HG03280 (cell line): ENCODE measurements around the gene MTMR11.
"Not testable (repeated sequence)": the region's sequence is repeated elsewhere in the genome, so short reads cannot be mapped to it uniquely, and the experiment has no call there.

Experiments
- ATAC-seq: cut with Tn5 transposase; IDR thresholded peaks from one replicate; pipeline ENCODE4 v1.9.1; 2021; ENCODE audit warnings: mild to moderate bottlenecking, moderate library complexity; ENCODE audit not compliant: unreplicated experiment

MTMR11 gene

DNA sequence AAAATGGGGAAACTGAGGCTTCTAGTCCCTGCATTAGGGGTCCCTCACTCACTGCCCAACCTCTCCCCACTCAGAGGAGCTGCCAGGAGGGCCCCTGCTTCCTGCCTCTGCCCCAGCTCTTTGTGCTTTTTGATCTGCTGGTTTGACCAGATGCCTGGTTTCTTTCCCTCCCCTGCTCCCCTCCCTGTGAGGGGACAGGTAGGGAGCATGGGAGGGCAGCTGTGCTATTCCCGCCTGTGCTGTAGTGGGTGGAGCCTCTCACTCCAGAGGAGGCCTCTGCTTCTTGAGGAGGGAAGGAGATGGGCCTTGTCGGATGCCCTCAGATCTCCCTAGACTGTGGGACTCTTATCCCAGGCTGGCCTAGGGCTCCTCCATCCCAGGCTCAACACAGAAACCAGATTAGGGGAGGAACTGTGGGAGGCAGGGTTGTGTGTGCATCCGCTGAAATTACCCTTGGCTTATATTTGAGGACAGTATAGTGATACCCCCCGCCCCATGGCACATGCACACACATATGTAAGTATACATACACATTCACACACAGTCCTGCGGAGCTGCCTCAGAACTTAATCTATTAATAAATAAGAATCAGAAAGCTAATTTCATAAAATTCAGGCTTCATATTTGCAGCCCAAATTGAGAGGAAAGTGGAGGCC, 32.7 kb downstream of the MTMR11 start:
- no peak for ATAC-seq

DNA sequence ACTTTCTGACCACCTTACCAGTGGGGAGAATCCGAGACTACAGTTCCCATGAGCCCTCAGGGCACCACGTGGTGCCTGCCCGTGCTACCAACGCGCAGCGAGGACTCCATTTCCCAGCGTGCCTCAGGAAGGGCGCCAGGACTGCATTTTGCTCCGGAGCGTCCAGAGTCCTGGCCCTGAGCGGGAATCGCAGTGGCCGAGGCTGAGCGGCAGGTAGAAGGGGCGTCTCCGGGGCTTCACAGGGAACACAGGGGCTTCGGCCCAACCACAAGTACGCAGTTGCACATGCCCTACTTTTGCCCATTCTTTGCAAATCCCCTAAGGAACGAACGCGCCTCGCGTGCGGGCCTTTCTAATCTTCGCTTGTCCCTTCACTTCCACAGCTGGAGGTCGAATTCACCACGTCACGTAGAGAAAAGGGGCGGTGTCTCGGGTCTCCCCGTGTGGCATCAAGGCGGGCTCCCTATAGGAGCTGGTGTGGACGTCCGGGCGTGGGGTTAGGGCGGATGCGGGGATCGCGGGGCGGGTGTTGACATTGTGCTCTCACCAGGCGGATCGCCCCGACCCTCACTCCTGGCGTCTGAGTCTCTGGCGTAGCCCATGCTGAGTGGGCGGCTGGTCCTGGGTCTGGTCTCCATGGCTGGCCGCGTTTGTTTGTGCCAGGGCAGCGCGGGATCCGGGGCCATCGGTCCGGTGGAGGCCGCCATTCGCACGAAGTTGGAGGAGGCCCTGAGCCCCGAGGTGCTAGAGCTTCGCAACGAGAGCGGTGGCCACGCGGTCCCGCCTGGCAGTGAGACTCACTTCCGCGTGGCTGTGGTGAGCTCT, 37.0 kb downstream of the MTMR11 start, which contains the start of gene BOLA1:
BOLA1 (plus strand) TSS at position 109 of the 825 bp plus-strand sequence; CDS start at position 601, 492 bp downstream.
- ATAC-seq = peak; percentile 89

DNA sequence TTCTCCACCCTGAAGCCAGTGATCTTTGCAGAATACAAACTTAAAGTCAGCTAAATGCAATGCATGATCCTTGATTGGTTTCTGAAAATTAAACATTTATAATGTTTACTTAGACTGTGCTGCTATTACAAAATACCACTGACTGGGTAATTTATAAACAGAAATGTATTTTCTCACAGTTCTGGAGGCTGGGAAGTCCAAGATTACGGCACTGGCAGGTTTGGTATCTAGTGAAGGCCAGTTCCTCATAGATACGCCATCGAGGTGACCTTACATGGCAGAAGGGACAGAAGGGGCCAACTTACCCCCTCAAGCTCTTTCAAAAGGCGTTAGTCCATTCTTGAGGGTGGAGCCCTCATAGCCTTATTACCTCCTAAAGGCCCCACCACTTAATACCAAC, 40.1 kb downstream of the MTMR11 start:
- no peak for ATAC-seq

DNA sequence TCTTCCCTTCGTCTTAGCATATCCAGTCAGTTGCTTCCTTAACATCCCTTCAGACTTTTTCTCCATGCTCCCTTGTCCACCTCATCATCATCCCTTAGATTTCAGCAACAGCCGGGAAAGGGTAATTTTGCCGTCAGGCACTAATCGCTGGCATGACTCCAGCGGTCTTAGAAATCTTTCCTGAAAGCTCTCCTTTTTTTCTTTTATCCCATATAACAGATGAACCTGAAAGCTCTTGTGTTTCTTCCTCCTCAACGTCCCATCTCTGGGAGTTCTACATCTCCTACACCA, 47.7 kb downstream of the MTMR11 start:
- ATAC-seq = no peak

DNA sequence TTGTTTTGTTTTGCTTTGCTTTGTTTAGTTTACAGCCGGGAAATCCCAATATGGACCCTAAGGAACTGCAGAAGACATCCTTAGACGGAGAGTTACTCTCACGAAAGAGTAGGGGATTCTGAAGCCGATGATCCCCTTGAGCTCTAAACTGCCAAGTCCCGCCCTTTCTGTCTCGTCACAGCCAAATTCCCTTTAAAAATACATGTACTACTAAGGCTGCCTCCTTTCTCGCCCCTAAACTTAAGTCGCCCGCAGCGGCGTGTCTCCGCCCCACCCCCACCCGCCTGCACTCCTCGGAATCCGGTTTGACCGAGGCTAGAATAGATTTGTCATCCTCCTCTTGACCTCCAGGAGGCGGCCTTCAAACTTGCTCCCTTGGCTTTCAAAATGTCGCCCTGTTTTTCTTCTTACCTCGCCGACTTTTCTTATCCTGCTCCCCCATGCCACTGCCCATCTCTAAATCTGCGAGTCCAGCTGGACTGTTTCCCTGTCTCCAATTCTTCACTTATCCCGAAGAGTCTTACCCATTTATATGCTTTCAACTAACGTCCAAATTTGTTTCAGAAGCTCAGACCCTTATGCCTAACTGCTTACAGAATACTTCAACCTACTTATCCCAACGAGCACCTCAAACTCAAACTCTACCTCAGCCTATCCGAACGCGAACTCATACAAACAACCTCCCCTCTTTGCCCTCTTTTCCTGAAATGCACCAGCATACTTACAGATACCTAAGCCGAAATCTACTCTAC, 48.3 kb downstream of the MTMR11 start:
- ATAC-seq = peak; percentile 21

DNA sequence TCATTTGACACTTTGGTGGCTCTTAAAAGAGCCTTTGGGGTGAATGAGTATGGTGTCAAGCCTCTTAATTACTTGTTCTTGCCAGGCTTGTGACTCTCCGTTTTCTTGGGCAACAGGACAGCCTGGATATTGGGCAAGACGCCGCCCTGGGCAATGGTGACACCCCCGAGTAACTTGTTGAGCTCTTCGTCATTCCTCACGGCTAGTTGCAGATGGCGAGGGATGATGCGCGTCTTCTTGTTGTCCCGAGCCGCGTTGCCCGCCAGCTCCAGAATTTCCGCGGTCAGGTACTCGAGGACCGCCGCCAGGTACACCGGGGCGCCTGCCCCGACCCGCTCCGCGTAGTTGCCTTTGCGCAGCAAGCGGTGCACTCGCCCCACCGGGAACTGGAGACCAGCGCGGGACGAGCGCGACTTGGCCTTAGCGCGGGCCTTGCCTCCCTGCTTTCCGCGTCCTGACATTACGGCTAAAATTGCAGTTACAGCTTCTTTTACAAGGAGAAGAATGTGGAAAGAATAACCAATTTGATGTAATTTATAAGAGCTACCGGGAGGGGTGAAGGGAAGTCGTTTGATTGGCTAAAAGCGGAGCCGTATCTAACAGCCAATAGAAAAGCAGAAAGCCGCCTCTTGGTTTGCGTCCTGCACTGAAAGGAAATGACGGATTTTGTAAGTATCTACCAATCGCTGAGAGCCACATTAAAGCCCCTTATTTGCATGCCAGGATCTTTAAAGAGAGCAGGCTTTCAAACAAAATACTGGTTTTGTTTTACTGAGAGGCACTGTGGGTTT, 49.0 kb downstream of the MTMR11 start:
- ATAC-seq = peak; percentile 41

DNA sequence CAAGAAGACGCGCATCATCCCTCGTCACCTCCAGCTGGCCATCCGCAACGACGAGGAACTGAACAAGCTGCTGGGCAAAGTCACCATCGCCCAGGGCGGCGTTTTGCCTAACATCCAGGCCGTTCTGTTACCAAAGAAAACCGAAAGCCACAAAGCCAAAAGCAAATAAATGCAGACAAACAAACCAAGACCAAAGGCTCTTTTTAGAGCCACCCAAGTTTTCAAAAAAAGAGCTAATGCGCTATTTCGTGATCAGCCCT, 49.6 kb downstream of the MTMR11 start:
- ATAC-seq = not testable (repeated sequence)

DNA sequence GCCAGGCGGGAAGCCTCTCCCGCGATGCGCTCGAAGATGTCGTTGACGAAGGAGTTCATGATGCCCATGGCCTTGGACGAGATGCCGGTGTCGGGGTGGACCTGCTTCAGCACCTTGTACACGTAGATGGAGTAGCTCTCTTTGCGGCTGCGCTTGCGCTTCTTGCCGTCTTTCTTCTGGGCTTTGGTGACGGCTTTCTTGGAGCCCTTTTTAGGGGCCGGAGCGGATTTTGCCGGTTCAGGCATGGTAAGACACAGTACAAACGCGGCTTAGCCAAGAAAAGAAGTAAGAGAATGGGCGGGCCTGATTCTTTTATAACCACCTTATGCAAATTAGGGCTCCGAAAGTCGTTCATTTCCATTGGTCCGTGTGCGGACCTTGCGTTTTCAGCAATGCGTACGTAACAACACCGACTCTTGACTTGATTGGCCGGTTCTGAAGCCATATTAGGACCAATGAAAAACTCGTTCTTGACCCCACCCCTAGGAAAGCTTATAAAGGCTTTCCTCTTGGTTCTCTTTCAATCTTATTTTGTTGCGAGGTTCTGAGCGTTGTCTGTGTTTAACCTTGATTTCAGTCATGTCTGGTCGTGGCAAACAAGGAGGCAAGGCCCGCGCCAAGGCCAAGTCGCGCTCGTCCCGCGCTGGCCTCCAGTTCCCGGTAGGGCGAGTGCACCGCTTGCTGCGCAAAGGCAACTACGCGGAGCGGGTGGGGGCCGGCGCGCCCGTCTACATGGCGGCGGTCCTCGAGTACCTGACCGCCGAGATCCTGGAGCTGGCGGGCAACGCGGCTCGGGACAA, 50.1 kb downstream of the MTMR11 start:
- ATAC-seq = peak; percentile 70

DNA sequence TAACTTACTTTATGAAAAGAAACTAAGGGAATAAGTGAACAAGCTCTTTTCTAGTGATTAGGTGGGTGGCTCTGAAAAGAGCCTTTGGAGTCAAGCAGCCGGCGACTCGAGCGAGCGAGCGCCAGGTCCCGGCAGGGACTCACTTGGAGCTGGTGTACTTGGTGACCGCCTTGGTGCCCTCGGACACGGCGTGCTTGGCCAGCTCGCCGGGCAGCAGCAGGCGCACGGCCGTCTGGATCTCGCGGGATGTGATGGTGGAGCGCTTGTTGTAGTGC, 50.6 kb downstream of the MTMR11 start:
- not testable (repeated sequence) for ATAC-seq

DNA sequence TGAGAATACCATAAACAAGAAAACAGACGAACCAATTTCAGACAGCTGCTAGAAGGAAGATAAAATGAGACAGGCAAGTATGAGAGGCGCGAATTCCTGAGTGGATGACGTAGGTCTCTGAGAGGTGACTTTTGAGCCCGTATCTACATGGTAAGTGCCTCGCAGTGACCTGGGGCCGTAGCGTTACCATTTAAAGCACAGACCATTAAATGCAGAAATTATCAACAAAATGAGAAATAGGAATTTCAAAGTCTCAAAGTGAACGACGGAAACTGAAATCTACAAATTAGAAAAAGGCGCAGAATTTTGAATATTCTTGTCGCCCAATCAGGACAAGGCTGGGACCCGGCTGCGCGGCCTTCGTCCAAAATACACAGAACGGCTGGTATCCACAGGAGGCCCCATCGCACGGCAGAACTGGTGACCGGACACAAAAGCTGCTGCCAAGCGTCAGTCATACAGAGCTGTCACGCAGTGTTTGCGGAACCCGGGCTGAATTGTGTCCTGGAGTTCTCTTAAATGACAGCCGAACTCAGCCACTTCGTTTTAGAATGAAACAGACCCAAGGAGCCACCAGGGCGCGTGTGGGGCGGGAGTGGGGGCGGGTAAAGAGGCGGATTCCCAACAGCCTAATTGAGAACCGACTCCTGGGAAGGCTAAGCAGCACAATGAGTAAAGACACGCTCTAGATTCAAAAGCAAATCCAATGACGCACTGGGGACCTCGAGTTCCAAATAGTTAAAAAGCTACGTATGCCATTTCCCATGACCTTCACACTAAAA, 51.1 kb downstream of the MTMR11 start:
- no peak for ATAC-seq

DNA sequence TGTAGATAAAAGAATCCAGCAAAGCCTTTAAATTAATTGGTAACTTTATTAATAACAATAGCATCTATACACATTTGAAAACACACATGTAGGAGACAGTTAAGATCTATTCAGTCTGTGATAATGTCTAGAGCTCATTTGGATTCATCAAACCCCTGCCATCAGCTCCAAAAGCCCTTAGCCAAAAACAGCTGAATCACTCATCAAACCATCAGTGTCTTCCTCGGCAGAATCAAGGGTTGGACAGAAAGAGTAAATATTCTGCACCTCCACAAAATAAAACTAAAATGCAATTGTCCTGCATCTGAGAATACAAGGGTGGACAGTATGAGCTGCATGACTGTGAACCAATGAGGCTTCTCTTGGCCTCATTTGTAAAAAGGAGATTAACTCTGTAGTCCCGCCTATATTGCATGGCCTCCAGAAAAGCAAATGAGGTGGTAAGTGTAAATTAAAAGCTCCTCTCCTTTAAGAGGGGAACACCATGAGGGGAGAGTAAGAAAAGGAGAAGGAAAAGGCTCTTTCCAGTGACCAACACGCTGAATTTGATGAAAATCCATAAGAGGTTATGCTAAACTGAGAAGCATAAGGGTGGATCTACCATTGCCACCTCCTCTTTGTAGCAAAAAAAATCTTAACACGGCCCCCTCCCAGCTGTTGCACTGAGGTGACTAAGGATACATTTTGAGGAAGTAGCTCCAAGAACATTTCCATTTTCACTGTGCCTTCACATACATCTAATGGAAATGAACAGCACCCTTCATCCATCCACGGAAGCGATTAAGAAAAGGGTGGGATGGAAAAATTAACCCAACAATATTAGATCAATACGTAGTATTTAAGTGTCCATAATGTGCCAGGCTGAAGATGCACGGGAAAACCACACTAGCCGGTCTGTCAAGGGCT, 52.0 kb downstream of the MTMR11 start:
- ATAC-seq = no peak

DNA sequence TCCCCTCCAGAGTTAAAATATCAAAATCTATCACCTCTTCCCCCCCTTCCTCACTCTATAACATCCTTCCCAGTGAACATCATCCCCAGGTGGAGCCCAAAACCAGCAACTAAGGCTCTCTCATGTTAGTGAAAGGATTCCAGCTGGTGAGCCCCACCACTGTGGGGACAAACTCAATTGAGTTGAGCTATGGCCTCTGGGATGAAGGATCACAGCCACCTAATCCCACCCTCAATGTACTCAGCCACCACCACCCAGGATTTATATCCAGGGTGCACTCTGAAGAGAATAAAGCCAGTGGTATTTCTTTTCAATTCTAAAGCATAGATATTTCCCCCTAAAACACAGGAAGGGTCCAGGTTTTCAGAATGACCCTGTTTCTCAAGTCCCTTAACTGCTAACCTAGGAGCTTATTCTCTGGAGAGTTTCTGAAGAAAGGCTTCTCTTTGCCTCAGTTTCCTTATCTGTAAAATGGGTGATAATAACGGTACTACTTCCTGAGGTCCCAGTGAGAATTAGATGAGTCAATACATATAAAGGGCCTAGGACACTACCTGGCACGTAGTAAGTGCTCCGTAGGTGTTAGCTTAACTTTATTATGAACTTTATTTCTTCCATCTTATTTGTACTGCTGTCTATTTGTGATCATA, 53.0 kb downstream of the MTMR11 start:
- ATAC-seq = no peak

DNA sequence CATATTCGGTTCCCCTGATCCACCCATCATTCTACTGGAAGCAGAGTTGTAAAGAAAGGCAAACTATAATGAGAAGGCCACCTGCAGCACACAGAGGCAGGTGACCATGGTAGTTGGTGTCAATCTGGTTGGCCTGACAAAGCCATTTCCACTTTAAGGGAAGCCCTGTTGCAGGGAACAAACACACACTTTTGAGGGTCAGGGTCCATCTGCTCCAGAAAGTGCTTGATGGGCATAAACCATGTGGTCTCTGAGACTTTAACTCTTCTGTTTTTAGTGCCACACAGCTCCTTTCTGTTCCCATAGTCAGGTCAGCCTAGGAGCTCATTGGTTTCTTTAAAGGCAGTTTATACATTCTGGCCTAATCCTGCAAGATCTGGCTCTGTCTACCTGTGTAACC, 54.8 kb downstream of the MTMR11 start:
- ATAC-seq = no peak

DNA sequence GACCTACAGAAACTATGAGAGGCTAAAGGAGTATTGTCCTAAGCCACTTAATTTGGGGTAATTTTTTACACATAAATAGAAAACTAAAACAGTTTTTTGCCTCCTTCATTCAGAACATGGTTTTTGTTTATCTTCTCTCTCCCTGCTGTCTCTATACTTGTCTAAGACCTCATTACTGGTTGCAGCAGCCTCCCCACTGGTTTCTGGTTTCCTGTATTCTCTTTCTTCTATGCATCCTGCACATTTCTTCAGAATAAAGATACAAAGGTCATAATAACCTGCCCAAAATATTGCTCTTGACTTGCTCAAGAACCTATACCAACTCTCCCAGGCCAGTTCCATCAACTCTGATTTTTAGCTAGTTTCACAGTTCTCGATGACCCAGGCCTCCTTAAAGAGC, 57.1 kb downstream of the MTMR11 start:
- no peak for ATAC-seq
